Daoy (cell line): ENCODE measurements around the gene PLS3. TPM values are rescaled to one million over a fixed set of nuclear protein-coding genes. Genes with fewer than 3 reads are reported as not detected.

Source experiments
- DNase-seq: peaks from one replicate; pipeline ENCODE4 v3.0.0-alpha.2; 2015; ENCODE audit warnings: low read depth
- total RNA-seq: library from RNA; depleted of rRNA; stranded (reverse); fragments of >200 nt; shearing (Covaris generic); gene quantifications from 2 replicates; pipeline ENCODE4 v1.2.3, GENCODE V29; 2014

Gene PLS3
- total RNA-seq, 1 experiment from 2014 or later = 111 TPM

- no peak for DNase-seq
These were observed 132.5 kb downstream of the PLS3 start for GRCh38 chrX:115693476-115693875.

DNA sequence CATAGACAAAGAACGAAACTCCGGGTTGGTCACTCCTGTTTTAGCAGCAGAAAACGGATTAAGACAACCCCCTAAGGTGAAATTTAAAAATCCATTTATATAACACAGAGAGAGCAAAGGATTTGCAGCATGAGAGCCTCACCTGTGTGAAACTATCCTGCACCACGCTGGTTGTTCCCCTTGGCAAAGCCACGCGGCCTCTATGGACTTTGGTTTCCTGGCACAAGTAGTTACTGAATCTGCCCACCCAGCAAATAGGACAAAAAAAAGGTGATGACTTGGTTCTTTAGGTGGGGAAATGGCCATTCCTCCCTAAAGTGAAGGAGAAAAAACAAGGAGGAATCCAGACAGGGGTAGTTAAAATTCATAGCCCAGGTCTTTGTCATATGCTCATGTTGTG is 133.1 kb downstream of the PLS3 start:
- no peak for DNase-seq

GRCh38 chrX:115696039-115696438 is 135.1 kb downstream of the PLS3 start:
- DNase-seq = no peak

GRCh38 chrX:115696939-115697338 is 136.0 kb downstream of the PLS3 start:
- no peak for DNase-seq

- no peak for DNase-seq
These were observed 136.8 kb downstream of the PLS3 start for GRCh38 chrX:115697806-115698205.
